HG02571 (cell line): ENCODE results near the gene KCNJ9.
"Not testable (repeated sequence)": the region's sequence is repeated elsewhere in the genome, so short reads cannot be mapped to it uniquely, and the experiment has no call there.

ENCODE experiments used
- ATAC-seq: cut with Tn5 transposase; IDR thresholded peaks from one replicate; pipeline ENCODE4 v1.9.1; 2021; ENCODE audit warnings: mild to moderate bottlenecking, moderate library complexity; ENCODE audit not compliant: unreplicated experiment

KCNJ9 gene

DNA sequence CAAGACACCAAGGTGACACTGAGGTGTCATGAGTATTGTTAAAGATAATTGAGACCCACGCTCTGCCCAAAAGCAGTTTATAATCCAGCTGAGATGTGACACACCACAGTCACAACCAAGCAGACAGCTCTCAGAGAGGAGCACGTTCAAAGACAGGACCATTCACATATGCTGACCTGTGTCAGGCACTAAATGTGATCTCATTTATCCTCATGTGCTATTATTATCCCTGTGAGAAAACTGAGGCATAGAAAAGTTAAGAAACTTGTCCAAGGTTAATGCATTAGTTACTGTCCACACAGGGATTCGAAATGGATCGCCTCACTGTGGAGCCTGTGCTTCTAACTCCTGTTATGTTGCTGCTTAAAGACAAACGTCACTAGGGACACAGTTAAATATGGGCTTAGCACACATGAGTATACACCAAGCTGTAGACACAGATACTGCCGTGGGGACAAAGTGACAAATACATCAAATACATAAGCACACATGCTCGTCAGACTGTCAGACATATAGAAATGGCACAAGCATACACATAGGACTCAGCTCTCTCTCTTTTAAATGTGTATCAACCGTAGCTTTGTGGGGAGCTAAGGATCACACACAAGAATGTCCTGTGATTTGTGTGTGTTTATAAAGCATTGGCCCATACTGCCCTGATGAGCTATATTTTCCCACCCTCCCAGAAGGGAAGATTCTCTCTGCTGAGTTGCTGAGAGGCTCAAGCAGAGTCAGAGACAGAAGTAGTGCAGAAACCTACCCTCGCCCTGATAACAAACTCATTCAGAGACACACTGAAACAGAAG, 20.6 kb downstream of the KCNJ9 start:
- no peak for ATAC-seq

DNA sequence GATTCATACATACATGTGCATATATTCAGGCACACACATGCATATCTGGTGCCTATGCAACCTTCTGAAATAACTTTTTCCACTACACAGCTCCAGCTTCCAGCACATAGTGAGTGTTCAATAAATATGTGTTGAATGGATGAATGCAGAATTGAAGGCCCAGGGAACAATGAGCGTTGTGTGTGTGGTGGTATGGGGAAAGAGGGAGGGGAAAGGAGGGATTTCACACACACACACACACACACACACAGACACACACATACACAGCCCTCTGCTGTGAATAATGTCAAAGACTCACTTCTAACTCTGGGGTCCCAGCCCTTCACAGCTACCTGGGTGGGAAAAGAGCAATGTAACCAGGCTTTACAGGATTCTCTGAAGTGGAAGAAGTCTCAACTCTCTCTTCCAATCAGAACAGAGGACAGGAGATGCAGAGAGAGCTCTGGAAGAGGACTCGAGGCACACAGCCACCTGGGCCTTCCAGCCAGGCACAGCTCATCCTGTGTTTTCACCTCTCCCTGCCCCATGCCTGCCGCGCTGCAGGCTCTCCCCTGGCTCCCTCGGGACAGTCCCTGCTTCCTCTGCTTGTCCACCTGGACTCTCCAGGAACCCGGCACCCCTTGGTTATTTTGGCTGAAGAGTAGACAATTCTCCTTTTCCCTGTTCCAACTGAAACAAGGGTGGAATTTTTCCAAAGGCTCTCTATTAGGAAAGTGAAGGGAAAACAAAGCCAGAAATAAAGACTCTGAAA, 22.5 kb downstream of the KCNJ9 start:
- no peak for ATAC-seq

DNA sequence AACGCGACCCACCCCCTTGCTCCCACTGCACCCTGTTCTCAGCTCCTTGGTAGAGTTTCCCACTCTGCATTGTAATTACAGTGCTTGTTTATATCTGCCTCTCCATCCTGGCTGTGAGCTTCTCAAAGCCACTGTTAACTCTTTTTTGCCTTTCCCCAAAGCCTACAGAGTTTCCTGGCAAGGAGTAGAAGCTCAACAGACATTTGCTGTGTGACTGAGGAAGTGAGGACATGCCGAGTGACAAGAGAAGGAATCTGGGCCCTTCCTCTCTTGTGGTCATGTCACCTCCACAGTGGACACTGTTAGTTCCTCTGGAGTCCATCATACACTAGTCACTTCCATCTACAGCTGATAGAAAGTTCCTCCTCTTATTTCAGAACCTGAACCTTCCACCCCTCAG, 23.1 kb downstream of the KCNJ9 start:
- no peak for ATAC-seq

DNA sequence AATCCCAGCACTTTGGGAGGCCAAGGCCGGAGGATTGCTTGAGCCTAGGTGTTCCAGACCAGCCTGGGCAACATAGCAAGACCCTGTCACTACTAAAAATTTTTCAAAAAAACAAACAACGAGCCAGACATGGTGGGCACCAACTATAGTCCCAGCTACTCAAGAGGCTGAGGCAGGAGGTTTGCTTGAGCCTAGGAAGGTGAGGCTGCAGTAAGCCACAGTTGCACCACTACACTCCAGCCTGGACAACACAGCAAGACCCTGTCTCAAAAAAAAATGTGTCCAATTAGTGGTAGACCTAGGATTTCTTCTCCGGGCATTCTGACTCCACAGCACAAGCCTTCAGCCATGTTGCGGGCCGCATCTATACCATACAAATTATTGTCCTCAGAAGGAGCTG, 23.8 kb downstream of the KCNJ9 start:
- ATAC-seq, result no peak

DNA sequence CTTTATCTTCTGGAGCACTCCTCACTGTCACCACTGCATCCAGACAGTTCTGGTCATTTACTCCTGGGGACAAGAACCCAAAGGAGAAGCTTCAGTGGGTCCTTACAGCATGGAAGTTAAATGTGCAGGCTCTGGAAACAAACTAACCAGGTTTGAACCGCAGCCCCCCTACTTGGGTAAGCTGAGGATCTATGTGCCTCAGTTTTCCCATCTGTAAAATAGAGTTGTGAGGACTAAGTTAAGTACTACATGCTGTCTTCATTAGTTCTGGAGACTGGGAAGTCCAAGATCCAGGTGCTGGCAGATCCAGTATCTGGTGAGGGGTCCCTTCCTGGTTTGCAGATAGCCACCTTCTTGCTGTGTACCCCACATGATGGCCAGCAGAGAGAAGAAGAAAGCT, 26.2 kb downstream of the KCNJ9 start:
- no peak for ATAC-seq

DNA sequence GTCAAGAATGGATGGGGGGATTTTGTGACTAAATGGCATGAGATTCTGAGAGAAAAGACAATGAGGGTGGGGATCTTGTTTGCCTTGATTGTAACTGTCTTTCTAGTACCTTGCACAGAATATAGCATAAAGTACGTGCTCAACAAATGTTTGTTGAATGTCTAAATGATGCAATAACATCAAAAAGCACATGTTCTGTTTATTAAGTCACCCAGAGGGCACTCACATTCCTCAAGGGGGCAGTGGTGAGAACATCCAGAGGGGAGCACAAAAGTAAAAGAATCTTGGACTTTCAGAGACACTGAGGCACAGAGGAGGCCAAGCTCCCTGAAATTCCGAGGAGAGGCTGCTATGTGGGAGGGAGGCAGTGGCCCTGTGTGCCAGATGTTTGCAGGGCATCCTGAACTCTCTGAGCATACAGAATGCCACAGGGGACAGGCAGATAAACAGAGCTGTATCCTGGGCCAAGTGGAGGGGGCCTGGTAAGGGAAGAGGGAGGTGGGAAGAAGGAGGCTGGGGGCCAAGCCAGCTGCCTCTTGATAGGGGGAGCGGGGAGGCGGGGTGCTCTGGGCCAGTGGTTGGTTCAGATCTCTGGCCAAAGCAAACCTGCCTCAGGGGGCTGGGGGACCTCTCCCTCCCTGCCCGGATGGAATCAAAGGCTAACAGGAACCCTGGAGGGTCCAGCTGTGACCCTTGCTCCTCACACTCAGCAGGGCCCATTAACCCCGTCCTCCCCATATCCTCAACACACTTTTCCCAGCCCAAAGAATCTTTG, 27.7 kb downstream of the KCNJ9 start:
- no peak for ATAC-seq

DNA sequence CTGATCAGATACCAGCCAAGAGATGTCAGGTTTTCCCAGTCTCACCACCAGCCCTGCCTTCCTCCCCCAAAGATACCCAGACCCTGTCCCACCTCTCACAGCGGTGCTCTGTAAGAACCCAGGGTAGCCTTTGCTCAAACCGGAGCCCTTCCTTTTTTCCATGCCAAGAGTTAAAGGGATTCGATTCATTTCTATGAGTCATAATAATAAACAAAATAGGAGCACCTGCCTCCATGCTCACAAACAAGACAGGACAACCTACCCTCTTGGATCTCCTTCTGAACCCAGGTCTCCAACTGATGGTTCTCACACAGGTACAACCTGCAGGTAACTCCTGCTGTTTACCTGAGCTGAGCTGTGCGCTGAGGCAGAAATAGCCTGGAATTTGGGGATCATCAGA, 28.3 kb downstream of the KCNJ9 start:
- ATAC-seq, result no peak

DNA sequence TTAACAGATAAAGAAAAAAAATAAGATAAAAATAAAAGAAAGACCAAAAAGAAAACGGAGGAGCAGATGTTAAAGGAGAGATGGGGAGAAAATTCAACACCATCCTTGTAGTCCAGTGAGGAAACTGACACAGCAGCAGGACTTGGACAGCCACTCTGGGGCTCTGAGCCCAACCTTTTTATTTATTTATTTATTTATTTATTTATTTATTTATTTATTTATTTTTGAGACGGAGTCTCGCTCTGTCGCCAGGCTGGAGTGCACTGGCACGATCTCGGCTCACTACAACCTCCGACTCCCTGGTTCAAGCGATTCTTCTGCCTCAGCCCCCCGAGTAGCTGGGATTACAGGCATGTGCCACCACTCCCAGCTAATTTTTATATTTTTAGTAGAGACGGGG, 30.1 kb downstream of the KCNJ9 start:
- ATAC-seq, result not testable (repeated sequence)

DNA sequence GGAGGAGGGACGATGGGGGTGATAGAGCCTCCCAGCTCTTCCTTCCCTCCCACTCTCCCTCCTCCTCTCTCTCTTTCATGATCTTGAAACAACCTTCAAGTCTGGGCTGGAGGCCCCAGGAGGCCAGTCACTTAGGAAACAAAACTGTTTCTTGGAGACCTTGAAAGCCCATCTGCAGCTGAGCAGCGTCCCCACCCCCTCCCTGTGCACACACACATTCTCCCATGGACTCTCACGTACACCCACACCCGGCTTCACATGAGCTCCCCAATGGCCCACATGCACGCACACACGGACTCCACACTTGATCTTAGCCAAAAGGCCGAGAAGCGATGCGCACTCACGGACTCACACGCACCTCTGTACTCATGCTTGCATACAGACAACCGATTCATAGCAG, 31.0 kb downstream of the KCNJ9 start:
- no peak for ATAC-seq

DNA sequence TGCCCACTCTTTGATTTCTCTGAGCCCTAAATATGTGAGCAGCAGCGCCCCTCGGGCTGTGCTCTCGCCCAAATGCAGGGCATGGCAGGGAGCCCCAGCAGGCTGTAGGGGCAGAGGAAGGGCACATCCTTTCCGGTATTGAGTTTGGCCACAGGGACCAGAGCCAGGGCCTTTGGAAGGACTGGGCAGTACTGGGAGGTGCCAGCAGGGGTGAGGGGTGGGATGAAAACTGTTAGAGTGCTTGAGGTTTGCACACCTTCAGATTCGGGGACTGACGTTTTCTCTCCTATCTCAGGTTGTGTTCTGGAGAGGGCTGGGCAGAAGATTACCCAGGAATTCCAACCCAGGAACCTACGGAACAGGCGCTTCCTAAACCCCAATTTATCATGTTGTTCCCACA, 32.1 kb downstream of the KCNJ9 start:
- ATAC-seq, result no peak

DNA sequence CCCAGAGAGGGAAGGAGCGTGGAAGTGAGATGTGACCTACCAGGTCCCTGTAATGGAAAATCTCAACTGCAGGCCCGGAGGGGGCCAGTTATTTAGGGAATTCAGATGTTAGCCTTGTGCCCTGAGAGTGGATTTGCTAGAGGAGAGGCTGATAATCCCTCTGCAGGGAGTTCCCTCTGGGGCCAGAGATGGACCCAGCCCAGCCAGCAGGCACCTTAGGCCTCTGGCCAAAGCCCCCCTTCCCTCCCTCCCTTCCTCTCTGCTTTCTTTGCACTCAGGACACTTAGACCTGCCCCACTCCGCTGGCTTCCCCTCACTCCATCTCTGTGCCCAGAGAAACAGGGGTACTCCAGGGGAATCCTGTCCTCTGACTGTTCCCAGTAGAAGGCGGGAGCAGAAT, 32.7 kb downstream of the KCNJ9 start:
- no peak for ATAC-seq

DNA sequence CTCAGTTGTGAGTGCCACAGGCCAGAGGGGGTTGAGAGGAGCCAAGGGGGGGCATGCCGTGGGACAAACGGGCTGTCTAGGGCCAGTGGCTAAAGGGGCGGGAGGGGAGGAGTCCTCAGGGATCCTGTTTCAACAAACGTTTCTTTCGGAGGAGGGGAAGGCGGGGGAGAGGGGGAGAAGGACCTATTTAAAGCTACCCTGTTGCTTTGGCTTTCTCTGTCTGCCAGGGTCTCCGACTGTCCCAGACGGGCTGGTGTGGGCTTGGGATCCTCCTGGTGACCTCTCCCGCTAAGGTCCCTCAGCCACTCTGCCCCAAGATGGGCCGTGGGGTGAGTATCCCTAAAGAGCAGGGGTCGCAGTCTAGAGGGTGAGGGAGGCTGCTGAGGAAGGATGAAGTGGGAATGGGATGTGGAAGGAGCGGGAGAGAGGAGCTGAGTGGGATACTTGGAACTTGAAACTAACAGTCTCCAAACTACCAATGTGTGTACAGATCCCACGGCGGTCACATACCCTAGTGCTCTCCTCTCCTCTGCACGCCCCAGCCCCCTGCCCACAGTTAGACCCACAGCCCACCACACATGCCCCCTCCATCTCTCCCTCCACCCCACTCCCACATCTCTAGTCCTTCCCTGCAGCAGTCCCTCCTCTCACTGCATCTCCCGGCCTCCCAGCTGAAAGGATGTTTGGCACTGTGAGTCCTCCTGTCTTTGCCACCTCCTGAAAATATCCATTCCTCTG, 34.4 kb downstream of the KCNJ9 start, which contains the start of gene ATP1A2:
ATP1A2 (plus strand) TSS at position 215 of the 738 bp plus-strand sequence; CDS start at position 318, 103 bp downstream.
- no peak for ATAC-seq

DNA sequence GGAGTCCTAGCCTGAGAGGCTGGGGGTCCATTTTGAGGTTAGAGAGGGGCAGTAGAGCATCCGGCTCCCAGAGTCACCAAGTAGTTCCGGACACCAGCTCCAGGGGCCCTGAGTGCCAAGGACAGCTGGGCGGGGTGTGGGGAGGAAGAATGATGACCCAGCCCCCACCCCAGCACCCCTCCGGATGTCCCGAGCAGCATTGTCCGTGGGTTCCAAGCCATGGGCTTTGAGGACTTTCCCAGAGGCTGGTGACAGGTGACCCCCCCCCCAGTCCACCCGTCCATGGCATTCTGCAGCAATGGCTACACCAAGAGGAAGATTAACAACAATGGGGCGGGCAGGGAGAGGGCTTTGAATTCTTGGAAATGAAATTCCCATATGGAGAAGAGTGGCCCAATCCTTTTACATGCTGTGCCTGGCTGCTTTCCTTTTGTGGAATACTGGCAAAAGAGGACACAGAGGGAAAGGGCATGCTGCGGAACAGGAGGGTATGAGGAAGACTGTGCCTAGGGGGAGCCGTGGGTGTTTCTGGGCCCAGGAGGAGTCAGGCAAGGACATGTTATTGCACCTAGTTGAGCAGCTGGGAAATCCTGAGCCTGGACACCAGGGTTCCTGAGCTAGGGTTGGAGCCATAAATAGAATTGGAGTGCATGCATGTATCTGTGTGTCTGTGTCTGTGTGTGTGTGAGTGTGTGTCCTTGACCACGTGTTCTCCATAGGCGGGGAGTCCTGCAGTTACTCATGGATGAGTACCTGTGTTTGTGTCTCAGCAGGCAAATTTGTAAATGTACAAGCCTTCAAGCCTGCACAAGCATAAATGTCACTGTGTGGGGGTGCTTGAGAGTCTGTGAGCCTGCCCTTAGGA, 35.2 kb downstream of the KCNJ9 start:
- ATAC-seq, result no peak

DNA sequence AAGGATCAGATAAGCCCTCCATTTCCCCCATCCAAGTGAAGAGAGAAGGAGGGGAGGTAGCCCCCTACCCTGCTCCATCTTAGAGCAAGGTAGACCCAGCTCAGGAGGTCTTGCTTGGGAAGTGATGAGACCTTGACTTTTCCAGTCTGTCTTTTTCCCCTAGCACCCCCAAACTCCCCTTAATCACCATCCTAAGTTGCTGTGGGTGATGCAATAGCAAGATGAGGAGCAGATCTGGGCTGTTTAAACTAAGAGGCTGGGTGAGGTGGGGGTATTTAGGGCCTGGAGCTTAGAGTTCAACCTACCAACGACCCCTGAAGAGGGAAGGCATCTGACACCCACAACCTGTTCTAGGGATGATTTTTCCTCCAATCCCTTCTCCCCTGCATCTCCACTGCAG, 36.0 kb downstream of the KCNJ9 start:
- no peak for ATAC-seq

DNA sequence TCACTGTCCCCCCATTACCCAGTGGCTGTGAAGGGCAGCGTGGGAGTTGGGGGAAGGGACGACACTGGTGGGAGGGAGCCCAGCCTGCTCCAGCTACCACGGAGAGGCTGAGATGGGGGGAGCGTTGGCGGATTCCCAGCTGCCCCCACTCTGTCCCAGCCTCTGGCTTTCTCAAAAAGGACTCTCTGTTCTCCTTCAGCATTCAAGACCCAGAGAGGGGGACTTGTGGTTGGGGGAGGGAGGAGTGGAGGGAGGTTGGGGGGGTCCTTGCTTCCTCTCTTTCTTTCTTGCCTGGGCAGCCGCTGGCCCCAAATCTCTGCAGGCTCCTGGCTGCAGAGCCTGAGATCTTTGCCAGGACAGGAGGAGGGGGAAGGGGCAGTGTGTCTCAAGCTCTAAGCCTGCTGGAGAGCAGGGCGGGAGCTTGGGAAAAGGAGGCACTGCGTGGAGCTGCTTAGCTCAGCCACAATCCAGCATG, 36.4 kb downstream of the KCNJ9 start:
- ATAC-seq, result no peak

DNA sequence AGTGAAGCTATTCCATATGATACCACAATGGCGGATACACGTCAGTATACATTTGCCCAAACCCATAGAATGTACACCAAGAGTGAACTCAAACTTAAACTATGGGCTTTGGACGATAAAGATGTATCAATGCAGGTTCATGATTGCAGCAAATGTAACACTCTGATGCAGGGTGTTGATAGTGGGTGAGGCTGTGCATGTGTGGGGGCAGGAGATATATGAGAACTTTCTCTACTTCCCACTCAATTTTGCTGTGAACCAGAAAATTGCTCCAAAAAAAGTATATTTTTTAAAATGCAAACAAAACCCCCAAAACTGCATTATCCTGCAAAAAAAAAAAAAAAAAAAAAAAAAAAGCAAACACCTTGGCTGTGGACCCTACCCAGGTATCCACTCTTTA, 37.6 kb downstream of the KCNJ9 start:
- no peak for ATAC-seq

DNA sequence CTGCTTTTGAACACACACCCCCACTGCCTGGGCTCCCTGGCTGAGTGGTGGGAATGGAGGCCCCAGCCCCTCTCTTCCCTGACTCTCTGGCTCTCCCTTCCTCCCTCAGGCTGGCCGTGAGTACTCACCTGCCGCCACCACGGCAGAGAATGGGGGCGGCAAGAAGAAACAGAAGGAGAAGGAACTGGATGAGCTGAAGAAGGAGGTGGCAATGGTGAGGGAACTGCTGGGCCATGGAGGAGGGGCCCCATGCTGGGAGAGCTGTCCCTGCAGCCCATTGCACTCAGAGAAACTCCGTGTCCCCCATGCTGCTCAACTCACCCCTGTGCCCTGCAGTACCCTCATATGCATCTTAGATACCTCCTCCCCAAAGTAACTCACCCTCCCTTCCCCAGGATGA, 39.5 kb downstream of the KCNJ9 start:
- ATAC-seq, result no peak

DNA sequence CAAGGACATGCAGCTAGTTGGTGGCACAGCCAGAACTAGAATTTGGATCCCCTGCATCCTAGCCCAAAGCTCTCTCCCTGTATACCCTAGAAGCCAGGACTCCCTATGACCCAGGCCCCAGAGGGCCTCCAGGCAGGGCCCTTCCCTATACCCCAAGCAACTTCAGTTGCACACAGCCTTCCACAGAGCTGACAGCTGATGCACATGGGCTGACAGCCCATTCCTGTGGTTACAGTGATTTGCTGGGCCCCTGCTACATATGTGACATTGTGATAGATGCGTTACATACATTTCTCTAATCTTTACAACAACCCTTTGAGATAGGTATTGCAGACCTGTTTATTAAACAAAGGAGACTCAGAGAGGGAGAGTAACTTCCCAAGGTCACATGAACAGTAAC, 40.0 kb downstream of the KCNJ9 start:
- ATAC-seq, result no peak

DNA sequence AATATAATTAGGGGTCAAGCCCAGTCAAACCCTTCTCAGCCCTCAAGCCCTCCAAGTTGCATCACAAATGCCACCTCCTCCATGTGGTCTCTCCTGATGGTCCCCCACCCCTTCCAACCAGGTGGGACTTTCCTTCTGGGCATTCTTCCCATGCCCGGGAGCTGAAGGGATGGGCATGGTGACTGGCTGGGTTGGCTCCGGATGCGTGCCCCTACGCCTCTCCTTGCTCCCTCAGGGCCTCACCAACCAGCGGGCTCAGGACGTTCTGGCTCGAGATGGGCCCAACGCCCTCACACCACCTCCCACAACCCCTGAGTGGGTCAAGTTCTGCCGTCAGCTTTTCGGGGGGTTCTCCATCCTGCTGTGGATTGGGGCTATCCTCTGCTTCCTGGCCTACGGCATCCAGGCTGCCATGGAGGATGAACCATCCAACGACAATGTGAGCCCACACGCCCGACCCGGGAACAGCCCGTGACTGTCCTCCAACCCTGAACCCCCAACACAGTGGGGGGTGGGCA, 41.7 kb downstream of the KCNJ9 start:
- ATAC-seq, result no peak

DNA sequence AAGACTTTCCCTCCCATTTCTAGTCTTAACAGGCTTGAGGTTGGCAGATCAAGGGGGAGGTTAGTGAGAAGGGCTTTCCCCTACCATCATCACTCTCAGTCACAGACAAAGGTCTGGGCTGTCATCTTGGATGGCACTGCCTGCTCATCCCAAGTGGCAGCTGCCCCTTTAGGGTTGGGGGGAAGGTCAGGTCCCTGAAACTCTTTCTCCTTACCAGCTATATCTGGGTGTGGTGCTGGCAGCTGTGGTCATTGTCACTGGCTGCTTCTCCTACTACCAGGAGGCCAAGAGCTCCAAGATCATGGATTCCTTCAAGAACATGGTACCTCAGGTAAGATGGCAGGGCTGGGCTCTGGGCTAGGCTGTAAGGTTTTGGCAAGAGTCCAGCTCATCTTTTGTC, 42.4 kb downstream of the KCNJ9 start:
- ATAC-seq, result no peak
